OCI-LY7 (cell line): ENCODE data around the gene ZNF772. TPM values are rescaled to one million over a fixed set of nuclear protein-coding genes. Genes with fewer than 3 reads are reported as not detected.
A peak's percentile ranks its signal among the peaks of the same experiment; 100 is the strongest.

Experiments
- BruUV-seq: library from RNA; stranded (reverse); fragments of 400-500 nt; replicated peaks from 2 replicates; lab custom pipeline; 2021; lab: Mats Ljungman, UMichigan
- CTCF ChIA-PET: fragments of 300-600 bp; sonication (Branson Sonifier 250); formaldehyde crosslinking; loops from one replicate; lab custom pipeline; 2022; ENCODE audit warnings: antibody characterized with exemption; ENCODE audit not compliant: unreplicated experiment; lab: Charles Lee
- POLR2A ChIA-PET: fragments of 300-600 bp; sonication (Branson Sonifier 250); formaldehyde crosslinking; loops from one replicate; lab custom pipeline; 2022; ENCODE audit warnings: antibody characterized with exemption; lab: Charles Lee
- DNase-seq: peaks from one replicate; pipeline ENCODE4 v3.0.0-alpha.2; 2015; ENCODE audit warnings: low spot score
- H2AFZ ChIP-seq: fragments of 200-600 bp; sonication (generic), shearing (Covaris generic); 2 replicates; pipeline ENCODE4 v1.6.1; 2014; ENCODE audit warnings: mild to moderate bottlenecking, antibody characterized with exemption, low read length, moderate library complexity
- H3K27ac ChIP-seq: fragments of 200-600 bp; sonication (generic); 2 replicates; pipeline ENCODE4 v1.5.1; 2014; ENCODE audit warnings: mixed run types, low read depth, mild to moderate bottlenecking, moderate library complexity, low read length, inconsistent platforms; ENCODE audit not compliant: poor library complexity, severe bottlenecking
- H3K36me3 ChIP-seq: fragments of 200-600 bp; sonication (generic); 2 replicates; pipeline ENCODE4 v1.6.1; 2014; ENCODE audit warnings: mild to moderate bottlenecking, antibody characterized with exemption, low read length, moderate library complexity, mixed read lengths; ENCODE audit not compliant: insufficient read depth
- H3K4me1 ChIP-seq: fragments of 200-600 bp; sonication (generic); 2 replicates; pipeline ENCODE4 v1.5.1; 2014; ENCODE audit warnings: mild to moderate bottlenecking, low read length; ENCODE audit not compliant: insufficient read depth, poor library complexity, severe bottlenecking
- H3K4me2 ChIP-seq: fragments of 200-600 bp; sonication (generic); 2 replicates; pipeline ENCODE4 v1.6.1; 2014; ENCODE audit warnings: mild to moderate bottlenecking, low read length
- H3K4me3 ChIP-seq: fragments of 200-600 bp; sonication (generic); 2 replicates; pipeline ENCODE4 v1.5.1; 2014; ENCODE audit warnings: mild to moderate bottlenecking, low read depth, low read length; ENCODE audit not compliant: poor library complexity, severe bottlenecking
- H3K79me2 ChIP-seq: fragments of 200-600 bp; sonication (generic); 2 replicates; pipeline ENCODE4 v1.6.1; 2016; ENCODE audit warnings: low read depth, mild to moderate bottlenecking, low read length, moderate library complexity, mixed read lengths; ENCODE audit not compliant: insufficient read depth
- H3K9me2 ChIP-seq: fragments of 200-600 bp; sonication (generic); 2 replicates; pipeline ENCODE4 v1.6.1; 2016; ENCODE audit warnings: mild to moderate bottlenecking, low read length, mixed read lengths; ENCODE audit not compliant: insufficient read depth
- H3K9me3 ChIP-seq: fragments of 200-600 bp; sonication (generic); 2 replicates; pipeline ENCODE4 v1.6.1; 2014; ENCODE audit warnings: mild to moderate bottlenecking, mixed run types, low read length, mixed read lengths
- H4K20me1 ChIP-seq: fragments of 200-600 bp; sonication (generic); 2 replicates; pipeline ENCODE4 v1.6.1; 2014; ENCODE audit warnings: mild to moderate bottlenecking, antibody characterized with exemption, low read length, moderate library complexity, mixed read lengths; ENCODE audit not compliant: insufficient read depth
- EZH2phosphoT487 ChIP-seq: fragments of 200-600 bp; sonication (generic); IDR thresholded peaks from 2 replicates; pipeline ENCODE4 v1.6.1; 2018; ENCODE audit warnings: low read depth, borderline replicate concordance, mild to moderate bottlenecking, mixed run types, antibody characterized with exemption, low read length, moderate library complexity, mixed read lengths
- intact Hi-C: fragments of 100-400 bp; cut with micrococcal nuclease; formaldehyde crosslinking; loops from one replicate; pipeline ENCODE4 v1.10.0; 2022; ENCODE audit not compliant: unreplicated experiment
- total RNA-seq, 2 experiments: library from RNA; depleted of rRNA in 1 of 2; stranded (reverse); fragments of >200 nt in 1 of 2; shearing (Covaris generic) in 1 of 2; gene quantifications; 2 replicates each; pipeline ENCODE4 v1.2.3, GENCODE V29; 2014 to 2022
- TF ChIP-seq, protein P1 (sequence below): fragments of 200-600 bp; sonication (generic); conservative IDR thresholded peaks from 2 replicates; pipeline ENCODE4 v1.5.1; 2014; ENCODE audit warnings: mild to moderate bottlenecking, antibody characterized with exemption, low read length, moderate library complexity, mixed read lengths

ZNF772 gene
- total RNA-seq, 2 experiments from 2014 or later = 0.88 to 1.1 TPM

DNA sequence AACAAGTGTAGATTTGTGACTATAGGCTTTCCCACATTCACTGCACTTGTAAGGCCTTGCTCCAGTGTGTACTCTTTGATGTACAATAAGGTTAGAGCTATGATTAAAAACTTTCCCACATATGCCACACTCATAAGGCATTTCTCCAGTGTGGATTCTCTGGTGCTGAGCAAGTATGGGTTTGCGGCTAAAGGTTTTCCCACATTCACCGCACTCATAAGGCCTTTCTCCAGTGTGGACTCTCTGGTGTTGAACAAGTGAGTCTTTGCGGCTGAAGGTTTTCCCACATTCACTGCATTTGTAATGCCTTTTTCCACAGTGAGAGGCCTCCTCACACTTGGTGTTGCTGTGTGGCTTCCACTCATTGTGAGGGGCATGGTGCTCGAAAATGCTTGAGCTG lies 3.7 kb downstream of the ZNF772 start:
- DNase-seq = no peak
- H3K4me3 ChIP-seq = no peak overlapping the region
- no TSS peak for BruUV-seq
- intact Hi-C loops = no loop called here
- peak overlapping the region; percentile 16; the same call in 1 of the 2 replicates for H3K4me2 ChIP-seq
- no peak overlapping the region for H3K27ac ChIP-seq
- no peak for TF ChIP-seq EZH2phosphoT487
- TF ChIP-seq, protein P1, sequence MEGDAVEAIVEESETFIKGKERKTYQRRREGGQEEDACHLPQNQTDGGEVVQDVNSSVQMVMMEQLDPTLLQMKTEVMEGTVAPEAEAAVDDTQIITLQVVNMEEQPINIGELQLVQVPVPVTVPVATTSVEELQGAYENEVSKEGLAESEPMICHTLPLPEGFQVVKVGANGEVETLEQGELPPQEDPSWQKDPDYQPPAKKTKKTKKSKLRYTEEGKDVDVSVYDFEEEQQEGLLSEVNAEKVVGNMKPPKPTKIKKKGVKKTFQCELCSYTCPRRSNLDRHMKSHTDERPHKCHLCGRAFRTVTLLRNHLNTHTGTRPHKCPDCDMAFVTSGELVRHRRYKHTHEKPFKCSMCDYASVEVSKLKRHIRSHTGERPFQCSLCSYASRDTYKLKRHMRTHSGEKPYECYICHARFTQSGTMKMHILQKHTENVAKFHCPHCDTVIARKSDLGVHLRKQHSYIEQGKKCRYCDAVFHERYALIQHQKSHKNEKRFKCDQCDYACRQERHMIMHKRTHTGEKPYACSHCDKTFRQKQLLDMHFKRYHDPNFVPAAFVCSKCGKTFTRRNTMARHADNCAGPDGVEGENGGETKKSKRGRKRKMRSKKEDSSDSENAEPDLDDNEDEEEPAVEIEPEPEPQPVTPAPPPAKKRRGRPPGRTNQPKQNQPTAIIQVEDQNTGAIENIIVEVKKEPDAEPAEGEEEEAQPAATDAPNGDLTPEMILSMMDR = no peak
- H3K9me3 ChIP-seq = peaks cover 27% of the 10 kb centered on the region
- H3K79me2 ChIP-seq = no peaks in the 10 kb centered on the region
- H3K36me3 ChIP-seq = 0 out of 2 replicates have a peak, but pooled peaks cover 5% of the 10 kb centered on the region
- H3K4me1 ChIP-seq = peaks cover 17% of the 10 kb centered on the region
- H4K20me1 ChIP-seq = no peaks in the 10 kb centered on the region
- H2AFZ ChIP-seq = no peak overlapping the region
- POLR2A ChIA-PET = no interaction called here
- no peaks in the 10 kb centered on the region for H3K9me2 ChIP-seq
- CTCF ChIA-PET = no interaction called here

- no peaks in the 10 kb centered on the region for H3K9me2 ChIP-seq
- BruUV-seq = no TSS peak
- intact Hi-C loops = loop anchor here (5.0 kb wide), 1 partner anchor 364 kb away; no protein-coding TSS in a partner anchor
- H3K79me2 ChIP-seq = no peaks in the 10 kb centered on the region
- H2AFZ ChIP-seq = no peak overlapping the region
- DNase-seq = no peak
- H4K20me1 ChIP-seq = no peaks in the 10 kb centered on the region
- no peak overlapping the region for H3K27ac ChIP-seq
- ChIA-PET POLR2A (no interaction called here), CTCF (no interaction called here)
- H3K4me3 ChIP-seq = no peak overlapping the region
- H3K4me2 ChIP-seq = no peak overlapping the region
- no peaks in the 10 kb centered on the region for H3K36me3 ChIP-seq
- H3K4me1 ChIP-seq = no peaks in the 10 kb centered on the region
- TF ChIP-seq, protein P1 = no peak
- no peak for TF ChIP-seq EZH2phosphoT487
- H3K9me3 ChIP-seq = no peaks in the 10 kb centered on the region
These were observed 10.9 kb downstream of the ZNF772 start for GRCh38 chr19:57466489-57466888.

DNA sequence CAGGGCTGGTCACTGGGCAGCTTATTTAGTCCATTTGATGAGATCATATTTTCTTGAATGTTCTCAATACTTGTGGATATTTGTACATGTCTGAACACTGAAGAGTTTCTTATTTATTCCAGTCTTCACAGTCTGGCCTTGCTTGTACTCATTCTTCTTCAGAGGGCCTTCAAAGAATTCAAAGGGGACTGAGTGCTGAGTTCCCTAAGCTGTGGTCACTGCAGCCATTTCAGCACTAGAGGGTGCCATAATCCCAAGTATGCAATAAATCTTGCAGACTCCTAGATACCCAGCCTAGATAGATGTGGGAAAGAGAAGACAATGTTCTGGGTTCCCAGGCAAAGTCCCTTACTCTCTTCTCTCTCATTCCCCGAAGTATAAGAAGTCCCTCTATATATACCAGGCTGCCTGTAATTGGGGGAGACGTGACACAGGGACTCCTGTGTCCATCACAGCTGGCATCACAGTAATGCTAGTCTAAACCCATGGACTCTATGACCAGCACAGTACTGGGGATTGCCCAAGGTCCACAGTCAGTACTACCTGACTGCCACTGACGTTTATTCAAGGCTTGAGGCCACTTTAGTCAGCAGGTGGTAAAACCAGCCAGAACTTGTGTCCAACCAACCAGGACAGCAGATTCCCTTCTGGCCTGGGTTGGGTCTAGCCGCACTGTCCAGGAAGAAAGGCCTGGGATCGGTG lies 11.5 kb downstream of the ZNF772 start:
- intact Hi-C loops = loop anchor here (5.0 kb wide), 1 partner anchor 364 kb away; no protein-coding TSS in a partner anchor
- peak; percentile 74 for DNase-seq
- Histone ChIP-seq H3K4me3 (no peak overlapping the region), H4K20me1 (no peaks in the 10 kb centered on the region), H3K79me2 (no peaks in the 10 kb centered on the region), H2AFZ (no peak overlapping the region), H3K4me2 (no peak overlapping the region), H3K27ac (no peak overlapping the region), H3K9me3 (no peaks in the 10 kb centered on the region), H3K9me2 (no peaks in the 10 kb centered on the region), H3K4me1 (no peaks in the 10 kb centered on the region), H3K36me3 (no peaks in the 10 kb centered on the region)
- TF ChIP-seq, protein P1 = peak; percentile 93
- no peak for TF ChIP-seq EZH2phosphoT487
- ChIA-PET POLR2A (interaction anchor here (0.7 kb wide), 1 partner anchor 381 kb away, joined by 6 read pairs; no protein-coding TSS in a partner anchor), CTCF (no interaction called here)
- BruUV-seq = no TSS peak
